ENCODE measurements around the gene TSPAN7. TPM values are rescaled to one million over a fixed set of nuclear protein-coding genes. Genes with fewer than 3 reads are reported as not detected.

TSPAN7 gene
- polyA plus RNA-seq, 4 donors = 37.6 to 67.3 (median 51.2) TPM

GRCh38 chrX:38639730-38640129, 78.4 kb downstream of the TSPAN7 start:
- no peak for DNase-seq (ENCODE audit: low read depth in 4 of 4, low spot score in 3 of 4)

- no peak for DNase-seq (ENCODE audit: low read depth in 4 of 4, low spot score in 3 of 4)
Observed at GRCh38 chrX:38641197-38641596, 79.9 kb downstream of the TSPAN7 start.

- no peak for DNase-seq (ENCODE audit: low read depth in 4 of 4, low spot score in 3 of 4)
Observed at GRCh38 chrX:38643903-38644302, 82.6 kb downstream of the TSPAN7 start.

GRCh38 chrX:38646129-38646528, 84.8 kb downstream of the TSPAN7 start:
- DNase-seq (ENCODE audit: low read depth in 4 of 4, low spot score in 3 of 4) = no peak

GRCh38 chrX:38649221-38649620, 87.9 kb downstream of the TSPAN7 start:
- no peak for DNase-seq (ENCODE audit: low read depth in 4 of 4, low spot score in 3 of 4)

GRCh38 chrX:38649674-38650647, 88.6 kb downstream of the TSPAN7 start:
- no peak for DNase-seq (ENCODE audit: low read depth in 4 of 4, low spot score in 3 of 4)

- DNase-seq (ENCODE audit: low read depth in 4 of 4, low spot score in 3 of 4) = no peak
Observed at GRCh38 chrX:38651625-38652601, 90.6 kb downstream of the TSPAN7 start.

GRCh38 chrX:38652934-38653442, 91.6 kb downstream of the TSPAN7 start:
- no peak for DNase-seq (ENCODE audit: low read depth in 4 of 4, low spot score in 3 of 4)

GRCh38 chrX:38654302-38654701, 93.0 kb downstream of the TSPAN7 start:
- DNase-seq (ENCODE audit: low read depth in 4 of 4, low spot score in 3 of 4) = peak in 1 of 4 donors; percentile 12

- DNase-seq (ENCODE audit: low read depth in 4 of 4, low spot score in 3 of 4) = no peak
Observed at GRCh38 chrX:38656350-38656915, 95.1 kb downstream of the TSPAN7 start.

GRCh38 chrX:38657562-38657961, 96.2 kb downstream of the TSPAN7 start:
- no peak for DNase-seq (ENCODE audit: low read depth in 4 of 4, low spot score in 3 of 4)

GRCh38 chrX:38660395-38661102, 99.2 kb downstream of the TSPAN7 start:
- no peak for DNase-seq (ENCODE audit: low read depth in 4 of 4, low spot score in 3 of 4)

GRCh38 chrX:38661103-38661441, 99.7 kb downstream of the TSPAN7 start:
- no peak for DNase-seq (ENCODE audit: low read depth in 4 of 4, low spot score in 3 of 4)

GRCh38 chrX:38661561-38661960, 100.2 kb downstream of the TSPAN7 start:
- no peak for DNase-seq (ENCODE audit: low read depth in 4 of 4, low spot score in 3 of 4)

GRCh38 chrX:38662640-38663039, 101.3 kb downstream of the TSPAN7 start:
- DNase-seq (ENCODE audit: low read depth in 4 of 4, low spot score in 3 of 4) = no peak

- peak in 2 of 4 donors; percentile 19 to 31 for DNase-seq (ENCODE audit: low read depth in 4 of 4, low spot score in 3 of 4)
Observed at GRCh38 chrX:38664285-38664684, 102.9 kb downstream of the TSPAN7 start.

- DNase-seq (ENCODE audit: low read depth in 4 of 4, low spot score in 3 of 4) = no peak
Observed at GRCh38 chrX:38666909-38667308, 105.6 kb downstream of the TSPAN7 start.

- DNase-seq (ENCODE audit: low read depth in 4 of 4, low spot score in 3 of 4) = no peak
Observed at GRCh38 chrX:38668771-38669170, 107.4 kb downstream of the TSPAN7 start.

GRCh38 chrX:38669428-38669827, 108.1 kb downstream of the TSPAN7 start:
- DNase-seq (ENCODE audit: low read depth in 4 of 4, low spot score in 3 of 4) = no peak

- no peak for DNase-seq (ENCODE audit: low read depth in 4 of 4, low spot score in 3 of 4)
Observed at GRCh38 chrX:38672646-38673045, 111.3 kb downstream of the TSPAN7 start.

All from left renal pelvis (tissue), 4 donors.